ENCODE results near the gene LYRM4.

Gene LYRM4

GRCh38 chr6:5167501-5167900, 93.2 kb downstream of the LYRM4 start:
- no peak for DNase-seq

GRCh38 chr6:5164092-5164491, 96.7 kb downstream of the LYRM4 start:
- no peak for DNase-seq

DNA sequence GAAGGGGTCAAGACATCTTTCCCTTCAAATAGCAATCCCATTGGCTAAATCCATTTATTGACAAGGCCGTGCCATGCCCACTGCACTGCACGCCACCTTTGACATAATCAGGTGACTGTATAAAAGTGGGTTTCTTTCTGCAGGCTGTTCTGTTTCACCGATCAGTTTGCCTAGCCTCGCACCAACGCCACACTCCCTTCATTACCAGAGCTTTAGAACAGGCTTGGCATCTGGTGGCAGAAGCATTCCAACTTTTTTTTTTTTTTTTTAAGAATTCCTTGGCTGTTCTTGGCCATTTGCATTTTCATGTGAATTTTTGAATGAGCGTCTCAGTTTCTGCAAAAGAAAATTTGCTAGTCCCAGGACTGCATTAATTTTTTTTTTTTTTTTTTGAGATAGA, 97.5 kb downstream of the LYRM4 start:
- no peak for DNase-seq

DNA sequence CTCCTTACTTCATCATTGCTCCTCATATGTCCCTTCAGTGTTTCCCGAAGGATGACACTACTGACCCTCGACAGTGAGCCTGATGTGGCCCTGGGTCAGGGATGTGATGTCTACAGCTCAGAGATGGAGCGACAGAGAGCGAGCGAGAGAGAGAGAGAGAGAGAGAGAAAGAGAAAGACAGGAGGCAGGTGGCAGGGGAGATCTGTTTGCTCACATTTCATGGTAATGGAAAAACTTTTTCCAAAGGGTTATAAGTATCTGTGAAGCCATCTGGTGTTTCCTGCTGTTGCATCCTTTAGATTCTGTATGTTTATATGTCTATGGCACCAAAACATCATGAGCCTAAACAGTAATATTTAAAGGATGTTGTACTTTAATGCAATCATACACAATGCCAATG, 98.4 kb downstream of the LYRM4 start:
- DNase-seq = no peak

- DNase-seq = no peak
Observed at GRCh38 chr6:5160206-5160605, 100.5 kb downstream of the LYRM4 start.

DNA sequence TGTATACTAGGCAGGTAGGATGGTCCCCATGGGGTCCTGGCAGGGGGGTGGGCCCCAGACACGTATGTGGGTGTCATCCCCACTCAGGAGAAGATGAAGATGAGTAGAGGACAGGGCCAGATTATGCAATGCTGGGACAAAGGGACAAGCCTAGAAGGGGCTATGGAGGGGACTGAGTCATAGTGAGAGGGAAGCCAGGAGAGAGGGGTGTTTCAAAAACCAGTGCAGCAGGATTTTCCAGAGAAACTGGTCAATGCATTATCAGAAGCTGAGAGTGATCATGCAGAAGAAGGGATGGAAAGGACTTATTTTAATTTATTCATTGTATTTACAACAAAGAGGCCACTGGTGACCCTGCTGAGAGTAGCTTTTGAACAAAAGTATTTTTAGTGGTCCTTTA, 101.6 kb downstream of the LYRM4 start:
- no peak for DNase-seq

GRCh38 chr6:5158180-5158579, 102.6 kb downstream of the LYRM4 start:
- DNase-seq = no peak

GRCh38 chr6:5157621-5158138, 103.1 kb downstream of the LYRM4 start:
- no peak for DNase-seq

DNA sequence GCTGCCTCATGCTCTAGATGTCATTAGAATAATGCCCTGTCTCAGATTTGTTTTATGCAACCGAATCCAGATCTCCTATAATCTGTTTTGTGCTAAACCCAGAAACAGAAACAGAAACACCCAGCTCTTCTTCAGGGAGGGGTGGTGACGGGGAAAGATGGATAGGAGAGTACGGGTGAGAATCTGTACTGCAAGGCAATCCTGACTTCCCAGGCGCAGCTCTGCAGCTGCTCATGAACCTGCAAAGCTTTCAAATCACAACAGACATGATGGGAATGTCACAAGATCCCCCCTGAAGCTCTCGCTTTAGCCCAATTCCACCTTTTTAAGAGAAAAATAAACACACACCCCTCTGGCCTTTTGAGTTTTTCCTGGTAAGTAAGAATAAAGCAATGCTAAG, 104.1 kb downstream of the LYRM4 start:
- DNase-seq = no peak

- DNase-seq = no peak
Observed at GRCh38 chr6:5155906-5156305, 104.8 kb downstream of the LYRM4 start.

DNA sequence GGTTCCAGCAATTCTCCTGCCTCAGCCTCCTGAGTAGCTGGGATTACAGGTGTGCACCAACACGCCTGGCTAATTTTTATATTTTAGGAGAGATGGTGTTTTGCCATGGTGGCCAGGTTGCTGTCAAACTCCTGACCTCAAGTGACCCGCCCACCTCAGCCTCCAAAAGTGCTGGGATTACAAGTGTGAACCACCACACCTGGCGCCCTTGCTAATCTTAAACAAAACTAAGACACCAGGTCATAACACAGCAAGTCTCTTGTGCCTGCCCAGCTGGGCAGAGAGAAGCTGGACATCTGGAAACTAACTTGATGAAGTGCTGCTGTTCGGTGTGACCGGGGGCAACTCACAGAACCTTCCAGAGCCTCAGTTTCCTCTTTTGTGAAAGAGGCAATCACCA, 107.6 kb downstream of the LYRM4 start:
- no peak for DNase-seq

DNA sequence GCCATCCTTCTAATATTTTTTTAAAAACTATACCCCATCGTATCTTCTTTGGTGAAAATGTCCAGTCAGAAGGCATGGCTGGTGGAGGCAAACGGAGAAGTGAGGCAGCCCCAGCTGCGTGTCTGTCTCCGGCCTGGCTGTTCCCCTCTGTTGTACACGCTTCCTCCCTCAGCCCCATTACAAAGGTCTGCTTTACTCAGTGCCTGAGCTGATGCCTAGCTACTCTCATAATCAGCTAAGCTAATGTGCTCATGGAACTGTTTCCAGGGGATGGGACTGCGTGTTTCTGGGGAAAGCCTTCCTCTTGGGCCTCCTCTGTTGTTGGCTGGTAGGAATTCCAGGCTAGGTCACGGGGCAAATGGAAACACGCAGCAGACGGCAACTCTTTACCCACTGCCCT, 108.3 kb downstream of the LYRM4 start:
- DNase-seq = no peak

- no peak for DNase-seq
Observed at GRCh38 chr6:5151955-5152401, 108.8 kb downstream of the LYRM4 start.

GRCh38 chr6:5151360-5151954, 109.3 kb downstream of the LYRM4 start:
- no peak for DNase-seq

- DNase-seq = no peak
Observed at GRCh38 chr6:5150551-5151075, 110.1 kb downstream of the LYRM4 start.

DNA sequence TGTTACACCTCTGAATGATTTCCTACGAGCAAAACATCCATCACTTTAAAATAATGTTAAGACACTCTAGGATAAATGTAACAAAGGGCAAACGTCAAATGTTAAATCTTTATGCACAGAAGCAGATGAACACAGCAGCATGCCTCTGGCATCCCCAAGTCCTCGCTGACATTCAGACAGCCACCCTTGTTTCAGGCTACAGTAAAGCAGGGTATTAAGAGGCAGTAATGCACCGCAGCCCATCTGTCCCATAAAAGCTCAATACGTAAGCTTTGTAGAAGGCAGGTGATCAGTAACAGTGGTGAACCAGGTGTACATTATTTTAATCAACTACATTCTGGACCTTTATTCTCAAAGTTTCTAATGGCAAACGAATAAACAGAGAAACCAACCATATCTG, 110.9 kb downstream of the LYRM4 start:
- no peak for DNase-seq

- no peak for DNase-seq
Observed at GRCh38 chr6:5149159-5149704, 111.5 kb downstream of the LYRM4 start.

DNA sequence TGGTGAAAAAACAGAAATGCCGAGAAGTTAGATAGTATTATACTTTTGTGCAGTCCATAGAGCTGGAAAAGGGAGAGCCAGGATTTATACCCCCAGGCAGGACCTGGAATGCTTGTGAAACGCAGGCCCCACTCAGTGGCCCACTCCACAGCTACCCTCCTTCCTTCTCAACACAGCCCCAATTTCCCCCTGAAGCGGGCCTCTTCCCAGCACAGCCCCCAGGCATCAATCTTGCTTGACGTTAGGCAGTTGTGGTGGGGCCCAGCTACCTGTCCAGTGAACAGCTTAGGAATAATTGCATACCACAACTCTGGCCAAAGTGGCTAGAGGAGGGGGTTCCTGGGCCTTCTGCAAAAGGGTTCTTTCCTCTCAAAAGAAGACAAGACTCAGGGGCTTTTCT, 114.4 kb downstream of the LYRM4 start:
- no peak for DNase-seq

- peak; percentile 59 for DNase-seq
Observed at GRCh38 chr6:5143634-5144311, 117.0 kb downstream of the LYRM4 start.

- DNase-seq = no peak
Observed at GRCh38 chr6:5142915-5143314, 117.8 kb downstream of the LYRM4 start.

GRCh38 chr6:5142131-5142530, 118.6 kb downstream of the LYRM4 start:
- DNase-seq = no peak

- no peak for DNase-seq
Observed at GRCh38 chr6:5141046-5141445, 119.7 kb downstream of the LYRM4 start.

- DNase-seq = no peak
Observed at GRCh38 chr6:5139828-5140771, 120.7 kb downstream of the LYRM4 start.

All from DMS153 (cell line).